PFSK-1 (cell line): Measurements from ENCODE around the gene DNM3.

Source experiments
- FOXP2 ChIP-seq: optimal IDR thresholded peaks from 2 replicates; pipeline ENCODE3; 2011; ENCODE audit warnings: borderline replicate concordance, control low read depth, inconsistent platforms; ENCODE audit not compliant: insufficient read depth; ENCODE audit errors: extremely low read length, extremely low read depth
- POLR2AphosphoS5 ChIP-seq: IDR thresholded peaks from 2 replicates; pipeline ENCODE4 v1.6.1; 2012; ENCODE audit warnings: low read depth, mild to moderate bottlenecking, control low read depth, low read length, moderate library complexity
- SIN3A ChIP-seq: IDR thresholded peaks from 2 replicates; pipeline ENCODE4 v1.6.1; 2012; ENCODE audit warnings: mild to moderate bottlenecking, low read length, moderate library complexity, borderline replicate concordance; ENCODE audit not compliant: insufficient read depth
- TAF1 ChIP-seq: IDR thresholded peaks from 2 replicates; pipeline ENCODE4 v1.6.1; 2012; ENCODE audit warnings: low read length, control low read depth, borderline replicate concordance; ENCODE audit not compliant: insufficient read depth
- TF ChIP-seq, protein P1 (sequence below), 2 experiments: IDR thresholded peaks; 2 replicates each; pipeline versions ENCODE4 v1.6.1 to v1.8.0; 2011 to 2012; ENCODE audit warnings: low read depth in 2 of 2, low read length in 2 of 2, control low read depth in 1 of 2, inconsistent platforms in 1 of 2, mild to moderate bottlenecking in 1 of 2, moderate library complexity in 1 of 2; ENCODE audit not compliant: insufficient read depth in 1 of 2

The DNM3 gene

GRCh38 chr1:172142324-172142723 is 301.0 kb downstream of the DNM3 start:
- TF ChIP-seq TAF1 (no peak), SIN3A (no peak), FOXP2 (no peak), POLR2AphosphoS5 (no peak)
- TF ChIP-seq, protein P1, sequence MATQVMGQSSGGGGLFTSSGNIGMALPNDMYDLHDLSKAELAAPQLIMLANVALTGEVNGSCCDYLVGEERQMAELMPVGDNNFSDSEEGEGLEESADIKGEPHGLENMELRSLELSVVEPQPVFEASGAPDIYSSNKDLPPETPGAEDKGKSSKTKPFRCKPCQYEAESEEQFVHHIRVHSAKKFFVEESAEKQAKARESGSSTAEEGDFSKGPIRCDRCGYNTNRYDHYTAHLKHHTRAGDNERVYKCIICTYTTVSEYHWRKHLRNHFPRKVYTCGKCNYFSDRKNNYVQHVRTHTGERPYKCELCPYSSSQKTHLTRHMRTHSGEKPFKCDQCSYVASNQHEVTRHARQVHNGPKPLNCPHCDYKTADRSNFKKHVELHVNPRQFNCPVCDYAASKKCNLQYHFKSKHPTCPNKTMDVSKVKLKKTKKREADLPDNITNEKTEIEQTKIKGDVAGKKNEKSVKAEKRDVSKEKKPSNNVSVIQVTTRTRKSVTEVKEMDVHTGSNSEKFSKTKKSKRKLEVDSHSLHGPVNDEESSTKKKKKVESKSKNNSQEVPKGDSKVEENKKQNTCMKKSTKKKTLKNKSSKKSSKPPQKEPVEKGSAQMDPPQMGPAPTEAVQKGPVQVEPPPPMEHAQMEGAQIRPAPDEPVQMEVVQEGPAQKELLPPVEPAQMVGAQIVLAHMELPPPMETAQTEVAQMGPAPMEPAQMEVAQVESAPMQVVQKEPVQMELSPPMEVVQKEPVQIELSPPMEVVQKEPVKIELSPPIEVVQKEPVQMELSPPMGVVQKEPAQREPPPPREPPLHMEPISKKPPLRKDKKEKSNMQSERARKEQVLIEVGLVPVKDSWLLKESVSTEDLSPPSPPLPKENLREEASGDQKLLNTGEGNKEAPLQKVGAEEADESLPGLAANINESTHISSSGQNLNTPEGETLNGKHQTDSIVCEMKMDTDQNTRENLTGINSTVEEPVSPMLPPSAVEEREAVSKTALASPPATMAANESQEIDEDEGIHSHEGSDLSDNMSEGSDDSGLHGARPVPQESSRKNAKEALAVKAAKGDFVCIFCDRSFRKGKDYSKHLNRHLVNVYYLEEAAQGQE (IDR thresholded peaks at IDR 0.05; ENCODE audit: insufficient read depth in 1 of 2, low read depth in 2 of 2, low read length in 2 of 2): no peak

DNA sequence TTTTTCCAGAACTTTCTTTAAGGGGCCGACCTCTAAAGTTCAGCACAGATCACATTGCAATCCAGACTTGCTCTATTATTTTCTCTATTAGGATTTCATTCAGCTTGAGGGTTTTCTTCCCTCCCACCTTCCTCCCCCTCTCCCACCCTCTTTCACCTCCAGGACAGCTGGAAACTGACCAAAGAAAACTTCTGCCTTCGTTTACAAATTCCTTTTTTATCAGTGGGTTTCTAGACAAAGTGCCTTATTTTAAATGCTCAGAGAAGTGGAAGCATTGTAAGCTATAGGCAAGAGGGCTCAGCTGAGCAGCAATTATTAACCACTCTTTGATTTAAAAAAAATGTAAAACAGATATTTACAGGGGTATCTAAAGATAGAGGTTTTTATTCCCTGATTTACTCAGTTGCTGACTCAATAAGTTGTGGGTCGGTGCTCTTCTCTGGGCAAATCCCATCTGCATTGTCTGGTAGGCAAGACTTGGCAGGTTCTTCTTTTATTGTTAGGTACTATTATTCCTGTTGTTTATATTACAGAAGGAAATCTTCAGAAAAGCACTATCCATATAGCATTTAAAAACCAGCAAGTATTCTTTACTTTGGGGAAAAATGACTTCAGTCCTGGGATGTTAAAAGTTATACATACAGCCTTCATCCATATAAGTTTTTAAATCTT is 302.2 kb downstream of the DNM3 start:
- TF ChIP-seq, protein P1 (IDR thresholded peaks at IDR 0.05; ENCODE audit: insufficient read depth in 1 of 2, low read depth in 2 of 2, low read length in 2 of 2): no peak
- TF ChIP-seq SIN3A (0 out of 2 replicates have a peak, but pooled peaks have one; percentile 11), POLR2AphosphoS5 (peak; percentile 74)

DNA sequence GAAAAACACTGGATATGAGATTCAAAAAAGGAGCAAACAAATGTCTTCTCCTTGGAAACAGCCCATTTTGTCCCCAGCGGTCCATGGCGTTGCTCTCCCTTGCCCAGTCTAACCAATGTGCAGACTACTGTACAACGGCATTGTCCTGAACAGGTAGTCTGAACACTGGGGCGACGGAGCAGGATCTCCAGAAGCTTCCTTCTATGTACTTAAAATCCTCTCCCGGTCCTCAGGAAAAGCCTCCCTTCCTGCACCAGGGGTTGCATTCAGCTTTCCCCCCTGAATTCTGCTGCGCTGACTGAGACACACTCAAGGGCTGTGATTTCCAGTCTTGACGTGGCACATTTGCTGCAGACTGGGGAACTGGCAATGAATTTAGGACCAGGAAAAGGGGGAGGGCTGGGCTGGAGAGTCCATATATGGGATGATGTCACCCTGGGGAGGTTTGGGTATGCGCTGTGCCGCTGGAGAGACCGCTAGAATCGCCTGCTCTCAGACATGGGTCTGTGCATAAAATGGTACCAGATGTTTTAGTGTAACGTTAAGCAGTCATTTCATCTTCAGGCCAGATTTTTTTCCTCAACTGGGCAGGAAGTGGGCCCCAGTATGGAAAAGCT is 303.3 kb downstream of the DNM3 start:
- TF ChIP-seq FOXP2: no peak
- TF ChIP-seq SIN3A: 0 out of 2 replicates have a peak, but pooled peaks have one; percentile 43
- TF ChIP-seq TAF1: peak; percentile 82; the same call in 1 of the 2 replicates
- TF ChIP-seq, protein P1 (IDR thresholded peaks at IDR 0.05; ENCODE audit: insufficient read depth in 1 of 2, low read depth in 2 of 2, low read length in 2 of 2): no peak
- peak; percentile 86 for TF ChIP-seq POLR2AphosphoS5

DNA sequence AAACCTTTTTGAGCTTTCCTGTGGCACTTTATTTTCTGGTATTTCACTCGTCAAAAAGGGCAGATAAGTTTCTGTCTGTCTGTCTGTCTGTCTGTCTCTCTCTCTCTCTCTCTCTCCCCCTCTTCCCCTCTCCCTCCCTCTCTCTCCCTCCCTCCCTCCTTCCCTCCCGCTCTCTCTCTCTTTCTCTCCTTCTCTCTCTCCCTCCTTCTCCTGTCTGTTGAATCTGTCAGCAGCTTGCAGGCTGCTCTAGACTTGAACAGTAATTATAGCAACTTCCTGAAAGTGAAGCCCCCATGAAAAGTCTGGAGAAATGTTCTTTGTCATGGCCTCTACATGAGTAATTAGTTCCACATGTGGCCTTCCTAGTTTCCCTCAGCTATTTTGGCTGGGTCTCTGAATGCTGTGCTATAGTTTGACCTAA is 303.9 kb downstream of the DNM3 start:
- TF ChIP-seq, protein P1 (IDR thresholded peaks at IDR 0.05; ENCODE audit: insufficient read depth in 1 of 2, low read depth in 2 of 2, low read length in 2 of 2): peak in 1 of 2 experiments; percentile 30; a peak in 1 of 4 replicates
- TF ChIP-seq POLR2AphosphoS5 (peak; percentile 56), FOXP2 (no peak), TAF1 (peak; percentile 76; the same call in 1 of the 2 replicates), SIN3A (peak; percentile 85; the same call in 1 of the 2 replicates)
